T-cell (primary cell): ENCODE data around the gene SLC9A9. TPM values are rescaled to one million over a fixed set of nuclear protein-coding genes. Genes with fewer than 3 reads are reported as not detected.

ENCODE experiments used
- ATAC-seq, 4 experiments: fragments of 200-7000 bp in 3 of 4; fragments of 150-1000 bp in 1 of 4; cut with Tn5 transposase; replicated peaks in 1 of 4; 1 replicate in 3 of 4; 2 replicates in 1 of 4; pipeline ENCODE4 v1.10.0; 2021; ENCODE audit warnings: moderate library complexity in 3 of 4, mild to moderate bottlenecking in 2 of 4, moderate number of reproducible peaks in 1 of 4
- CTCF ChIA-PET, 2 donors: fragments of 300-600 bp; sonication (Branson Sonifier 250); formaldehyde crosslinking; loops; one replicate each; lab custom pipeline; 2022; ENCODE audit warnings: antibody characterized with exemption in 2 of 2; lab: Charles Lee
- POLR2A ChIA-PET, 2 donors: fragments of 300-600 bp; sonication (Branson Sonifier 250); formaldehyde crosslinking; loops; one replicate each; lab custom pipeline; 2022; ENCODE audit warnings: antibody characterized with exemption in 2 of 2; lab: Charles Lee
- DNase-seq, 35 experiments: peaks; one replicate each; pipeline versions ENCODE4 v3.0.0 to v3.0.0-alpha.2; 2013 to 2023
- H3K27ac ChIP-seq: one replicate; pipeline ENCODE4 v1.5.1; 2013; ENCODE audit warnings: low read length
- H3K27me3 ChIP-seq, 2 experiments: replicated peaks in 1 of 2; 1 replicate in 1 of 2; 2 replicates in 1 of 2; pipeline versions ENCODE4 v1.6.1 to v1.7.0; 2013; ENCODE audit warnings: low read length in 1 of 2, mixed read lengths in 1 of 2; ENCODE audit not compliant: control insufficient read depth in 2 of 2, insufficient read depth in 2 of 2; ENCODE audit errors: extremely low read depth in 1 of 2
- H3K36me3 ChIP-seq, 2 donors: 1 replicate in 1 of 2; 2 replicates in 1 of 2; pipeline versions ENCODE4 v1.6.1 to v1.7.0; 2013; ENCODE audit warnings: low read length in 1 of 2; ENCODE audit not compliant: control insufficient read depth in 2 of 2, insufficient read depth in 1 of 2; ENCODE audit errors: extremely low read depth in 1 of 2
- H3K4me1 ChIP-seq, 2 experiments: 1 replicate in 1 of 2; 2 replicates in 1 of 2; pipeline versions ENCODE4 v1.6.1 to v1.7.0; 2013; ENCODE audit warnings: low read length in 2 of 2, mixed read lengths in 1 of 2; ENCODE audit not compliant: insufficient read depth in 2 of 2, control insufficient read depth in 1 of 2; ENCODE audit errors: extremely low read depth in 1 of 2
- H3K4me3 ChIP-seq, 2 donors: 1 replicate in 1 of 2; 2 replicates in 1 of 2; pipeline versions ENCODE4 v1.5.1 to v1.7.0; 2013; ENCODE audit warnings: mild to moderate bottlenecking in 2 of 2, low read length in 1 of 2, moderate library complexity in 1 of 2; ENCODE audit not compliant: control insufficient read depth in 1 of 2; ENCODE audit errors: extremely low read depth in 1 of 2
- H3K9me3 ChIP-seq: 2 replicates; pipeline ENCODE4 v1.7.0; 2013
- H3K27ac Mint-ChIP-seq, 2 donors: one replicate each; pipeline ENCODE4 v1.8.0; 2020 to 2021; ENCODE audit warnings: mild to moderate bottlenecking in 2 of 2, mixed read lengths in 2 of 2
- H3K27me3 Mint-ChIP-seq, 2 donors: one replicate each; pipeline ENCODE4 v1.8.0; 2021 to 2022; ENCODE audit warnings: mixed read lengths in 2 of 2
- H3K36me3 Mint-ChIP-seq: one replicate; pipeline ENCODE4 v1.8.0; 2021; ENCODE audit warnings: mixed read lengths
- H3K4me1 Mint-ChIP-seq, 3 donors: one replicate each; pipeline ENCODE4 v1.8.0; 2020 to 2022; ENCODE audit warnings: mixed read lengths in 3 of 3, mild to moderate bottlenecking in 1 of 3
- H3K4me3 Mint-ChIP-seq, 3 donors: one replicate each; pipeline ENCODE4 v1.8.0; 2020 to 2022; ENCODE audit warnings: mild to moderate bottlenecking in 3 of 3, mixed read lengths in 3 of 3, moderate library complexity in 3 of 3
- H3K9me3 Mint-ChIP-seq, 3 donors: one replicate each; pipeline ENCODE4 v1.8.0; 2020 to 2022; ENCODE audit warnings: mixed read lengths in 3 of 3
- WGBS: methylation state at CpG from one replicate; pipeline ENCODE4 v1.1.5; 2013; ENCODE audit warnings: missing lambda C conversion rate; ENCODE audit not compliant: insufficient coverage; 5-methylcytosine and 5-hydroxymethylcytosine counted together
- total RNA-seq, 35 experiments: library from RNA in 6 of 35; stranded (reverse) in 6 of 35; fragments of 120-200 nt in 1 of 35; gene quantifications; one replicate each; pipeline versions ENCODE4 v1.2.1 to v1.2.4 and lab custom pipeline; 2013 to 2026

Gene SLC9A9
- total RNA-seq, 5 donors from 2014 or later (not counting 1 experiment from before 2014, with no cell fraction given) = 11.2 to 36.8 (median 17.8) TPM

- Histone ChIP-seq H3K9me3 (no peaks in the 10 kb centered on the region), H3K27ac (no peak overlapping the region), H3K27me3 (no peaks in the 10 kb centered on the region), H3K36me3 (peaks cover 0 to 4% of the 10 kb centered on the region in 2 donors), H3K4me1 (no peaks in the 10 kb centered on the region), H3K4me3 (no peak overlapping the region)
- H3K27me3 Mint-ChIP-seq = no peaks in the 10 kb centered on the region
- peaks cover 16 to 50% (median 34%) of the 10 kb centered on the region in 3 donors for H3K4me1 Mint-ChIP-seq
- H3K9me3 Mint-ChIP-seq = no peaks in the 10 kb centered on the region
- peaks cover 19% of the 10 kb centered on the region for H3K36me3 Mint-ChIP-seq
- ChIA-PET POLR2A (no interaction called here), CTCF (no interaction called here)
- H3K4me3 Mint-ChIP-seq = no peak overlapping the region
- ATAC-seq (no peak), DNase-seq (no peak)
- WGBS = no CpG with 5 or more reads among the region's 2 CpGs
- H3K27ac Mint-ChIP-seq = no peak overlapping the region
Measured at GRCh38 chr3:143835312-143835711, 13.0 kb downstream of the SLC9A9 start.

- Mint-ChIP-seq H3K27ac (no peak overlapping the region), H3K9me3 (no peaks in the 10 kb centered on the region), H3K4me3 (no peak overlapping the region), H3K36me3 (peaks cover 30% of the 10 kb centered on the region), H3K4me1 (peaks cover 9 to 36% (median 24%) of the 10 kb centered on the region in 3 donors), H3K27me3 (no peaks in the 10 kb centered on the region)
- no peak for ATAC-seq
- ChIA-PET CTCF (no interaction called here), POLR2A (no interaction called here)
- DNase-seq = peak in 1 of 35 experiments; percentile 16
- Histone ChIP-seq H3K27me3 (no peaks in the 10 kb centered on the region), H3K4me3 (no peak overlapping the region), H3K36me3 (no peaks in the 10 kb centered on the region), H3K4me1 (no peaks in the 10 kb centered on the region), H3K9me3 (no peaks in the 10 kb centered on the region), H3K27ac (no peak overlapping the region)
Measured at GRCh38 chr3:143832433-143832832, 15.8 kb downstream of the SLC9A9 start.

GRCh38 chr3:143831994-143832393 lies 16.3 kb downstream of the SLC9A9 start:
- Mint-ChIP-seq H3K4me1 (peaks cover 10 to 36% (median 24%) of the 10 kb centered on the region in 3 donors), H3K27ac (no peak overlapping the region), H3K36me3 (peaks cover 30% of the 10 kb centered on the region), H3K4me3 (no peak overlapping the region), H3K9me3 (no peaks in the 10 kb centered on the region), H3K27me3 (no peaks in the 10 kb centered on the region)
- no CpG with 5 or more reads among the region's 1 CpG for WGBS
- ChIA-PET POLR2A (no interaction called here), CTCF (no interaction called here)
- no peak for ATAC-seq
- H3K36me3 ChIP-seq = no peaks in the 10 kb centered on the region
- no peak for DNase-seq
- no peaks in the 10 kb centered on the region for H3K4me1 ChIP-seq
- H3K4me3 ChIP-seq = no peak overlapping the region
- H3K27me3 ChIP-seq = no peaks in the 10 kb centered on the region
- H3K9me3 ChIP-seq = no peaks in the 10 kb centered on the region
- no peak overlapping the region for H3K27ac ChIP-seq

- Mint-ChIP-seq H3K4me1 (peaks cover 18 to 42% (median 32%) of the 10 kb centered on the region in 3 donors), H3K27me3 (no peaks in the 10 kb centered on the region), H3K27ac (no peak overlapping the region), H3K9me3 (peaks cover 0 to 6% (median 0%) of the 10 kb centered on the region in 3 donors), H3K4me3 (no peak overlapping the region), H3K36me3 (peaks cover 30% of the 10 kb centered on the region)
- H3K4me3 ChIP-seq = no peak overlapping the region
- CTCF ChIA-PET = no interaction called here
- POLR2A ChIA-PET = no interaction called here
- no peaks in the 10 kb centered on the region for H3K27me3 ChIP-seq
- H3K27ac ChIP-seq = no peak overlapping the region
- no peaks in the 10 kb centered on the region for H3K36me3 ChIP-seq
- no peaks in the 10 kb centered on the region for H3K9me3 ChIP-seq
- DNase-seq = no peak
- ATAC-seq = no peak
- peaks cover 0 to 4% of the 10 kb centered on the region in 2 experiments for H3K4me1 ChIP-seq
- WGBS = no CpG with 5 or more reads among the region's 2 CpGs
Measured at GRCh38 chr3:143831208-143831607, 17.1 kb downstream of the SLC9A9 start.

GRCh38 chr3:143830786-143831185 lies 17.5 kb downstream of the SLC9A9 start:
- DNase-seq = no peak
- no peaks in the 10 kb centered on the region for H3K27me3 ChIP-seq
- H3K27ac ChIP-seq = no peak overlapping the region
- H3K9me3 Mint-ChIP-seq = peaks cover 0 to 7% (median 0%) of the 10 kb centered on the region in 3 donors
- ChIA-PET CTCF (no interaction called here), POLR2A (no interaction called here)
- H3K27me3 Mint-ChIP-seq = no peaks in the 10 kb centered on the region
- H3K4me1 Mint-ChIP-seq = peaks cover 22 to 40% (median 32%) of the 10 kb centered on the region in 3 donors
- no peak overlapping the region for H3K4me3 ChIP-seq
- H3K36me3 ChIP-seq = no peaks in the 10 kb centered on the region
- no peak overlapping the region for H3K4me3 Mint-ChIP-seq
- H3K36me3 Mint-ChIP-seq = peaks cover 30% of the 10 kb centered on the region
- H3K9me3 ChIP-seq = no peaks in the 10 kb centered on the region
- no peak for ATAC-seq
- H3K27ac Mint-ChIP-seq = no peak overlapping the region
- H3K4me1 ChIP-seq = peaks cover 0 to 8% of the 10 kb centered on the region in 2 experiments

GRCh38 chr3:143830063-143830462 lies 18.2 kb downstream of the SLC9A9 start:
- H3K27ac Mint-ChIP-seq = no peak overlapping the region
- peaks cover 26% of the 10 kb centered on the region for H3K36me3 Mint-ChIP-seq
- no peaks in the 10 kb centered on the region for H3K36me3 ChIP-seq
- no peak overlapping the region for H3K4me3 Mint-ChIP-seq
- no peak overlapping the region for H3K27ac ChIP-seq
- no peak overlapping the region for H3K4me3 ChIP-seq
- ChIA-PET CTCF (no interaction called here), POLR2A (no interaction called here)
- no peaks in the 10 kb centered on the region for H3K27me3 Mint-ChIP-seq
- no peak for DNase-seq
- H3K27me3 ChIP-seq = no peaks in the 10 kb centered on the region
- H3K4me1 ChIP-seq = peaks cover 2 to 11% of the 10 kb centered on the region in 2 experiments
- peaks cover 29 to 40% (median 32%) of the 10 kb centered on the region in 3 donors for H3K4me1 Mint-ChIP-seq
- ATAC-seq = no peak
- WGBS = no CpG with 5 or more reads among the region's 2 CpGs
- H3K9me3 ChIP-seq = no peaks in the 10 kb centered on the region
- H3K9me3 Mint-ChIP-seq = peaks cover 0 to 7% (median 0%) of the 10 kb centered on the region in 3 donors

DNA sequence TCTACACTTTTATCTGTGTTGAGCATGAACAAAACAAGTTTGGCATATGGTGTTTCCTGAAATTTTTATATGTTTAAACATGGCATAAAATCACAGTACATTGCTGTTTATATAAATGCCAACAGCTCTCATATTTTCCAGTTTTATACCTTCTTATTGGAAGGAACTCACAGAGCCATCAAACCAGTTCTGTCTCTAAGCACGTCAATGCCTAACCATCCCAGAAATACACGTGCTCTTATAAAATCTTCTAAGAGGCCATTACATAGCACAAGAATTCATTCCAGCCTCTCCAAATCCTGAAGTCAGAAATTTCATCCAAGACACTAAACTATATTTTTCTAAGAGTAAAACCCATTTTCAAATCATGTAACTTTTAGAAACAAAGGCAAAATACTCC lies 20.8 kb downstream of the SLC9A9 start:
- WGBS = 100% methylated on average over 2 of the region's 2 CpGs
- Histone ChIP-seq H3K4me3 (no peak overlapping the region), H3K27ac (no peak overlapping the region), H3K36me3 (no peaks in the 10 kb centered on the region), H3K9me3 (no peaks in the 10 kb centered on the region), H3K27me3 (no peaks in the 10 kb centered on the region), H3K4me1 (peaks cover 2 to 12% of the 10 kb centered on the region in 2 experiments)
- peaks cover 27% of the 10 kb centered on the region for H3K36me3 Mint-ChIP-seq
- POLR2A ChIA-PET = no interaction called here
- no peak for ATAC-seq
- H3K27ac Mint-ChIP-seq = no peak overlapping the region
- DNase-seq = no peak
- H3K27me3 Mint-ChIP-seq = no peaks in the 10 kb centered on the region
- no peak overlapping the region for H3K4me3 Mint-ChIP-seq
- CTCF ChIA-PET = no interaction called here
- peaks cover 0 to 7% (median 0%) of the 10 kb centered on the region in 3 donors for H3K9me3 Mint-ChIP-seq
- H3K4me1 Mint-ChIP-seq = peaks cover 39 to 44% (median 42%) of the 10 kb centered on the region in 3 donors
